Midbrain (tissue), 1 donor: Measurements from ENCODE around the gene DCC.
A peak's percentile ranks its signal among the peaks of the same experiment; 100 is the strongest.

Experiments used
- DNase-seq: peaks from one replicate; lab custom pipeline; 2025; lab: John Stamatoyannopoulos, UW

The DCC gene

GRCh38 chr18:52605345-52605744 is 265.3 kb downstream of the DCC start:
- DNase-seq: no peak

- no peak for DNase-seq
Measured at GRCh38 chr18:52607985-52608384, 268.0 kb downstream of the DCC start.

GRCh38 chr18:52610451-52611115 is 270.6 kb downstream of the DCC start:
- DNase-seq: no peak

DNA sequence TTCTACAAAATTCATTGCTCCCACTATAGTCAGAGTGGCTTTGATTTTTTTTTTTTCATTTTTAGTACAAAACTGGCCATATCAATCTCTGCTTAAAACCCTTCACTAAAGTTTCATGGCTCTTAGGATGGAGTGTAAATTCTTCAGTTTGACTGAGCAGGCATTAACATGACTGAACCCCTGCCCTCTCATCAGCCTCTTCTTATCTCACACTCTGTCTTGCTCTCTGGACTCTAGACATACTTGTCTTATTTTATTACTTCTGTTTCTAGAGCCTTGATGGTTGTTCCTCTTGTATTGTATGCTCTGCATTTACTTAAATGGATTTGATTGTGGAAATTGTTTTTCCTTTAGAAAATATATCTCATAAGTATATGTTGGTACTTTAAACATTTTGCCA is 272.4 kb downstream of the DCC start:
- DNase-seq: no peak

DNA sequence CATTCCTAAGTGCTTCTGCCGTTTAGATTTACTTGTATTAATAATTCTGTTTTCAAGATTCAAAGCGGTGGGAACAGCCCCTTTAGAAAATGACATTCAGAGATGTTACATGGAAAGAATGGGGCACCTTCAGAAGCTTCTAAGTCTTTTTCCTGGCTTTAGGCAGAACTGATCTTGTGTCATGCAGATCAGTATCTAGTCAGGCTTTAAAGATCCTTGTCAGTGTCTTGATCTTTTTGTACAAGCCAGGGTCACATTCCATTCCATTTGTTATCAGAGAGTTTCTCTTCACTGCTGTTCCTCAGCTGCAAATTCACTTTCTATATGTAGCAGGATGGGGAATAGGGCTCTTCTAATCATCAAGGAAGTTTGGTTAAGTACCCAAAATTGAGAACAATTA is 275.3 kb downstream of the DCC start:
- DNase-seq: no peak

GRCh38 chr18:52615943-52616342 is 275.9 kb downstream of the DCC start:
- DNase-seq: no peak

GRCh38 chr18:52617931-52618330 is 277.9 kb downstream of the DCC start:
- no peak for DNase-seq

GRCh38 chr18:52620926-52621439 is 281.0 kb downstream of the DCC start:
- no peak for DNase-seq

- DNase-seq: no peak
Measured at GRCh38 chr18:52624702-52625101, 284.7 kb downstream of the DCC start.

- DNase-seq: no peak
Measured at GRCh38 chr18:52636536-52636935, 296.5 kb downstream of the DCC start.

- no peak for DNase-seq
Measured at GRCh38 chr18:52648201-52648600, 308.2 kb downstream of the DCC start.

- no peak for DNase-seq
Measured at GRCh38 chr18:52652391-52652790, 312.4 kb downstream of the DCC start.

GRCh38 chr18:52657043-52657805 is 317.2 kb downstream of the DCC start:
- DNase-seq: no peak

DNA sequence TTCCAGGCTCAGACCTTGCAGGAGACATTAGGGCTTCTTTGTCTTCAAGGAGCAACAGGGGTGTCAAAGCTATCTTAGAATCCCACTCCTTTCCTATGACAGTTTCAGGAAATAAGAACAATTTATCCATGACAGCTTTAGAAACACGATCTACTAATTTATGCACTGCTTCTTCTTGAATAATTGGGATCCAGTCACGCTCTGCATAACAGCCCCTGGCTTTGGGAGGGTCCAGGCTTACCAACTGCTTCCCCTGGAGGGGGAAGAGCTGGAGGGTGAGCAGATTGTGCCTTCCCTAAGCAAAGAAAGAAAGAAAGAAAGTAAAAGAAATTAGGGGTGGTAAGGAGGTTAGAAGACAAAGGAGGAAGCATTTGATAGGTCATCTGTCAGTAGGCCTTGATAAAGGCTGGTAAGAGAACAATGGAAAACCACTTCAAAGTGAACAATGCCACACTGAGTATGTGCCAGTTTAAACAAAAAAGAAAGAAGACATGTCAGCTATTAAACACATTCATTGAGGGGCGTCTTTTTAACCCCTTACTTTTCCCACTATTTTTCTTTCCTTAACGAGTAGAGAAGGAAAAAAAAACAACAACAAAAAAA is 327.6 kb downstream of the DCC start:
- no peak for DNase-seq

- DNase-seq: peak; percentile 4
Measured at GRCh38 chr18:52670896-52671295, 330.9 kb downstream of the DCC start.

DNA sequence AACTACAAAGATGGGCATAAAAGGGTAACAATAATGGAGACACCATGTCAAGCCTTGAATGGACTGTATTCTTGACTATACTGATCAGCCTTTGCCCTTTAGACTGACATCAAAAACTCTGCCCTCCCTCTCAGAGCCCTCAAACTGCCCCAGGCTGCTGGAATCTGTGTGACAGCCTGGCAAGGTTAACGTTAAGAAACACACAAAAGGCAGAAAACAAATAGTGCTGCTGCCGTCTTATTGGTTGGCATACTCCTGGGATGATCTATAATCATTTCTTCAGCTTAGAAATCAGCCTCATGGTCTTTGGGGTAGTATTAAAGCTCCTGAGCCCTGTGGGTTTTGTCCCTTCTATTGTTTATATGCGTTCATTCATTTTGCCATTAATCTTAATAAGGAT is 338.0 kb downstream of the DCC start:
- DNase-seq: no peak

- DNase-seq: no peak
Measured at GRCh38 chr18:52678551-52678950, 338.6 kb downstream of the DCC start.

DNA sequence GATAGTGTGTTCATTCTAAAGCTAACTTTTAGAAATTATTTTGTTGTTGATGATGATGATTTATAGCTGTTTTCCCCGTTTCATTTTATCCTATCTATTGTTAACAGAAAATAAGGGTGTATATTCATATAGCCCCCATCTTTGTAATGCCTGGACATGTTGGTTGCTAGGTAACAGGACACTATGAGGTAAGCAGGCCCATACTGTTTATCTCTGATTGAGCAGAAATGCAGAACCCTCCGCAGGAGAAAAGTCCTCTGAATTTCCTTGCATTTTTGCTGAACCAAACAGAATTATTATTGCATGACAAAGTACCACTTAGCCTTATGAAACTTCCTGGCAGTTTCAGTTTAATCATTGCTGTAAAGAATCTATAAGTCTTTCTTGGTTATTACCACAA is 339.4 kb downstream of the DCC start:
- no peak for DNase-seq

DNA sequence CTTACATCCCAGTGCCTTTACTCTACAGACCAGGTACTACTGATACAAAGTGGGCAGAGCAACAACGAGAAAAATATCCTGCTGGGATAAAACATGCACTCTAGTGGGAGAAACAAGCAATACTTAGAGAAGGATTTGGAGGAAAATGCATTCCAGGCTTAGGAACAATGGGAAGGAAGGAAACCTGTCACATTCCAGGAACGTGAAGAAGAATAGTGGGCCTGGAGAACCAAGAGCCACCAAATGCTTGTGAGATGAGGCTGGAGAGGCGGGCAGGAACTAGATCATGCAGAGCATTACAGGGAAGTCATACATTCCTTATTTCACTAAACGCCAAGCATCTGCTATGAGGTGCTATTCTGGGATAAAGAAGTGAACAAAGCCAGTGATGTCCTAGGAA is 342.3 kb downstream of the DCC start:
- DNase-seq: no peak

- DNase-seq: no peak
Measured at GRCh38 chr18:52685316-52685715, 345.3 kb downstream of the DCC start.

- no peak for DNase-seq
Measured at GRCh38 chr18:52691841-52692240, 351.8 kb downstream of the DCC start.

GRCh38 chr18:52694804-52695203 is 354.8 kb downstream of the DCC start:
- DNase-seq: no peak

DNA sequence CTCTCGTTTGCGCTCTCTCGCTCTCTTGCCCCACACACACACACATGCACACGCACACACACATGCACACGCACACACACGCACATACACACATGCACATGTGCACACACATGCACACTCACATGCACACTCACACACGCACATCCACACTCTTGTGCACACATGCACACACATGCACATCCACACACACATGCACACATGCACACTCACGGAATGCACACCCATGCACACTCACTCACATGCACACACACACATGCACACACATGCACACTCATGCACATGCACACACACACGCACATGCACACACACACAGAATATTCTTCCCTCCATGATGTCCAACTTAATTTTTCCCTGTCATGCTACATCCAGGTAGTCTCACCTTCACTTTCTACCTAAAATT is 360.1 kb downstream of the DCC start:
- no peak for DNase-seq
